Sigmoid colon (tissue), 4 donors: ENCODE data around the gene C1orf52.

ENCODE experiments used
- EP300 ChIP-seq, 4 donors: sonication (generic); formaldehyde crosslinking; IDR thresholded peaks; one replicate each; pipeline ENCODE4 v1.6.1; 2017; ENCODE audit warnings: antibody characterized with exemption in 4 of 4
- POLR2A ChIP-seq, 2 donors: fragments of 450-650 bp; IDR thresholded peaks; one replicate each; pipeline ENCODE4 v1.6.1; 2016; ENCODE audit warnings: antibody characterized with exemption in 2 of 2, mild to moderate bottlenecking in 2 of 2, moderate library complexity in 2 of 2
- POLR2AphosphoS5 ChIP-seq, 4 donors: sonication (generic); formaldehyde crosslinking; IDR thresholded peaks; one replicate each; pipeline ENCODE4 v1.6.1; 2017; ENCODE audit warnings: antibody characterized with exemption in 4 of 4
- TF ChIP-seq, protein P1 (sequence below), 4 experiments: fragments of 450-650 bp in 3 of 4; fragments of 200-600 bp in 1 of 4; IDR thresholded peaks; one replicate each; pipeline ENCODE4 v1.5.1; 2016 to 2019; ENCODE audit warnings: antibody characterized with exemption in 4 of 4, mild to moderate bottlenecking in 3 of 4, moderate library complexity in 2 of 4

DNA sequence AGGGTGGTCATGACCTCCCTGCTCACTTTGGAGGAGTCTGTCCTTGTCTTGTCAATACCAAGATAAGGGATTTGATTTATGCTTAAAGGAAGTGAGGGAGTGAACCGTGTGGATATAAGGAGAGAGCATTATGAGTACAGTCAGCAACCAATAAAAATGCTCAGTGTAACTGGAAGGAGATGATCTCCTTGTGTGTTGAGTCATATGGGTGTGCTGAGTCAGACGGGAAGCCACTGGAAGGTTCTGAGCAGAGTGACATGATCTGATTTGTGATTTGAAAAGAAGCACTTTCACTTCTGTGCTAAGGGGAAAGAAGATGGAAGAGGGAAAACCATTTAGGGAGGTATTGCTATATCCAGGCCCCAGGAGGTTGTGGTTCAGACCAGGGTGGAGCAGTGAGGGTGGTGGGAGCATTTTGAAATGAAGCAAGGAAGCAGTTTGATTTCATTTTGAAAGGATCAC is 19.4 kb upstream of the C1orf52 start:
- TF ChIP-seq, protein P1, sequence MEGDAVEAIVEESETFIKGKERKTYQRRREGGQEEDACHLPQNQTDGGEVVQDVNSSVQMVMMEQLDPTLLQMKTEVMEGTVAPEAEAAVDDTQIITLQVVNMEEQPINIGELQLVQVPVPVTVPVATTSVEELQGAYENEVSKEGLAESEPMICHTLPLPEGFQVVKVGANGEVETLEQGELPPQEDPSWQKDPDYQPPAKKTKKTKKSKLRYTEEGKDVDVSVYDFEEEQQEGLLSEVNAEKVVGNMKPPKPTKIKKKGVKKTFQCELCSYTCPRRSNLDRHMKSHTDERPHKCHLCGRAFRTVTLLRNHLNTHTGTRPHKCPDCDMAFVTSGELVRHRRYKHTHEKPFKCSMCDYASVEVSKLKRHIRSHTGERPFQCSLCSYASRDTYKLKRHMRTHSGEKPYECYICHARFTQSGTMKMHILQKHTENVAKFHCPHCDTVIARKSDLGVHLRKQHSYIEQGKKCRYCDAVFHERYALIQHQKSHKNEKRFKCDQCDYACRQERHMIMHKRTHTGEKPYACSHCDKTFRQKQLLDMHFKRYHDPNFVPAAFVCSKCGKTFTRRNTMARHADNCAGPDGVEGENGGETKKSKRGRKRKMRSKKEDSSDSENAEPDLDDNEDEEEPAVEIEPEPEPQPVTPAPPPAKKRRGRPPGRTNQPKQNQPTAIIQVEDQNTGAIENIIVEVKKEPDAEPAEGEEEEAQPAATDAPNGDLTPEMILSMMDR (IDR thresholded peaks at IDR 0.05): no peak
- peak in 2 of 4 donors; percentile 8 to 59 for TF ChIP-seq POLR2AphosphoS5 (IDR thresholded peaks at IDR 0.05)
- TF ChIP-seq EP300 (IDR thresholded peaks at IDR 0.05): no peak
- TF ChIP-seq POLR2A (IDR thresholded peaks at IDR 0.05): no peak
